Activated T-cell treated with anti-CD3 and anti-CD28 coated beads, Interleukin-2, amount 50 U/mL, for 24 hours (primary cell): ENCODE results near the gene AMMECR1.
"Not testable (repeated sequence)": the region's sequence is repeated elsewhere in the genome, so short reads cannot be mapped to it uniquely, and the experiment has no call there.

Experiments used
- DNase-seq: peaks from one replicate; pipeline ENCODE4 v3.0.0-alpha.2; 2020
- H3K27ac Mint-ChIP-seq: 2 replicates; pipeline ENCODE4 v1.8.0; 2020; ENCODE audit warnings: mild to moderate bottlenecking, mixed read lengths
- H3K27me3 Mint-ChIP-seq: 2 replicates; pipeline ENCODE4 v1.8.0; 2020; ENCODE audit warnings: mixed read lengths
- H3K36me3 Mint-ChIP-seq: 2 replicates; pipeline ENCODE4 v1.8.0; 2020; ENCODE audit warnings: low read depth, mixed read lengths
- H3K4me1 Mint-ChIP-seq: 2 replicates; pipeline ENCODE4 v1.8.0; 2020; ENCODE audit warnings: low read depth, mixed read lengths
- H3K4me3 Mint-ChIP-seq: 2 replicates; pipeline ENCODE4 v1.8.0; 2020; ENCODE audit warnings: mild to moderate bottlenecking, moderate library complexity, mixed read lengths
- H3K9me3 Mint-ChIP-seq: 2 replicates; pipeline ENCODE4 v1.8.0; 2020; ENCODE audit warnings: mixed read lengths

Gene AMMECR1

GRCh38 chrX:110170029-110170428 is 147.9 kb downstream of the AMMECR1 start:
- H3K36me3 Mint-ChIP-seq, result peaks cover 16% of the 10 kb centered on the region
- peaks cover 3% of the 10 kb centered on the region for H3K27me3 Mint-ChIP-seq
- no peak for DNase-seq
- H3K4me3 Mint-ChIP-seq, result no peak overlapping the region
- H3K9me3 Mint-ChIP-seq, result no peaks in the 10 kb centered on the region
- no peaks in the 10 kb centered on the region for H3K4me1 Mint-ChIP-seq
- H3K27ac Mint-ChIP-seq, result no peak overlapping the region

- H3K4me3 Mint-ChIP-seq, result no peak overlapping the region
These were observed 149.3 kb downstream of the AMMECR1 start for GRCh38 chrX:110168585-110168984.

GRCh38 chrX:110167952-110168451 is 149.9 kb downstream of the AMMECR1 start:
- peak; percentile 69 for DNase-seq
- Mint-ChIP-seq H3K4me1 (no peaks in the 10 kb centered on the region), H3K9me3 (no peaks in the 10 kb centered on the region), H3K36me3 (peaks cover 7% of the 10 kb centered on the region), H3K27ac (no peak overlapping the region), H3K27me3 (peaks cover 3% of the 10 kb centered on the region), H3K4me3 (no peak overlapping the region)

More at GRCh38 chrX:110168585-110168984, 149.3 kb downstream of the AMMECR1 start:
- DNase-seq, result no peak
- Mint-ChIP-seq H3K27ac (no peak overlapping the region), H3K36me3 (peaks cover 11% of the 10 kb centered on the region), H3K27me3 (peaks cover 3% of the 10 kb centered on the region), H3K9me3 (no peaks in the 10 kb centered on the region), H3K4me1 (no peaks in the 10 kb centered on the region)

GRCh38 chrX:110163488-110163887 is 154.4 kb downstream of the AMMECR1 start:
- no peaks in the 10 kb centered on the region for H3K36me3 Mint-ChIP-seq
- H3K27ac Mint-ChIP-seq, result no peak overlapping the region
- H3K4me3 Mint-ChIP-seq, result no peak overlapping the region
- no peak for DNase-seq
- H3K9me3 Mint-ChIP-seq, result no peaks in the 10 kb centered on the region
- H3K4me1 Mint-ChIP-seq, result peaks cover 7% of the 10 kb centered on the region
- peaks cover 4% of the 10 kb centered on the region for H3K27me3 Mint-ChIP-seq

- H3K4me1 Mint-ChIP-seq, result peaks cover 7% of the 10 kb centered on the region
- no peaks in the 10 kb centered on the region for H3K9me3 Mint-ChIP-seq
- peaks cover 4% of the 10 kb centered on the region for H3K27me3 Mint-ChIP-seq
- no peaks in the 10 kb centered on the region for H3K36me3 Mint-ChIP-seq
- no peak for DNase-seq
- H3K27ac Mint-ChIP-seq, result no peak overlapping the region
- H3K4me3 Mint-ChIP-seq, result no peak overlapping the region
These were observed 155.0 kb downstream of the AMMECR1 start for GRCh38 chrX:110162867-110163266.

GRCh38 chrX:110162131-110162530 is 155.8 kb downstream of the AMMECR1 start:
- no peaks in the 10 kb centered on the region for H3K9me3 Mint-ChIP-seq
- no peaks in the 10 kb centered on the region for H3K36me3 Mint-ChIP-seq
- H3K4me1 Mint-ChIP-seq, result peaks cover 7% of the 10 kb centered on the region
- H3K4me3 Mint-ChIP-seq, result no peak overlapping the region
- H3K27ac Mint-ChIP-seq, result no peak overlapping the region
- no peak for DNase-seq
- peaks cover 4% of the 10 kb centered on the region for H3K27me3 Mint-ChIP-seq

GRCh38 chrX:110161361-110161686 is 156.6 kb downstream of the AMMECR1 start:
- no peak for DNase-seq
- Mint-ChIP-seq H3K4me1 (peaks cover 7% of the 10 kb centered on the region), H3K36me3 (no peaks in the 10 kb centered on the region), H3K4me3 (no peak overlapping the region), H3K27me3 (peaks cover 4% of the 10 kb centered on the region), H3K9me3 (no peaks in the 10 kb centered on the region), H3K27ac (no peak overlapping the region)

- peaks cover 9% of the 10 kb centered on the region for H3K27me3 Mint-ChIP-seq
- DNase-seq, result no peak
These were observed 158.0 kb downstream of the AMMECR1 start for GRCh38 chrX:110159865-110160264.

GRCh38 chrX:110159235-110159634 is 158.7 kb downstream of the AMMECR1 start:
- no peak overlapping the region for H3K27ac Mint-ChIP-seq
- H3K27me3 Mint-ChIP-seq, result peaks cover 9% of the 10 kb centered on the region
- no peaks in the 10 kb centered on the region for H3K36me3 Mint-ChIP-seq
- DNase-seq, result no peak
- peaks cover 7% of the 10 kb centered on the region for H3K4me1 Mint-ChIP-seq
- H3K9me3 Mint-ChIP-seq, result no peaks in the 10 kb centered on the region
- H3K4me3 Mint-ChIP-seq, result no peak overlapping the region

More at GRCh38 chrX:110159865-110160264, 158.0 kb downstream of the AMMECR1 start:
- Mint-ChIP-seq H3K36me3 (no peaks in the 10 kb centered on the region), H3K9me3 (no peaks in the 10 kb centered on the region), H3K4me3 (no peak overlapping the region), H3K27ac (no peak overlapping the region), H3K4me1 (peaks cover 7% of the 10 kb centered on the region)

- H3K27ac Mint-ChIP-seq, result no peak overlapping the region
- no peak overlapping the region for H3K4me3 Mint-ChIP-seq
- peaks cover 7% of the 10 kb centered on the region for H3K4me1 Mint-ChIP-seq
- no peaks in the 10 kb centered on the region for H3K36me3 Mint-ChIP-seq
- H3K9me3 Mint-ChIP-seq, result no peaks in the 10 kb centered on the region
- DNase-seq, result no peak
- peaks cover 9% of the 10 kb centered on the region for H3K27me3 Mint-ChIP-seq
These were observed 160.4 kb downstream of the AMMECR1 start for GRCh38 chrX:110157444-110157843.

- no peak overlapping the region for H3K27ac Mint-ChIP-seq
- H3K4me1 Mint-ChIP-seq, result peaks cover 7% of the 10 kb centered on the region
- DNase-seq, result no peak
- H3K4me3 Mint-ChIP-seq, result no peak overlapping the region
- H3K9me3 Mint-ChIP-seq, result no peaks in the 10 kb centered on the region
- H3K27me3 Mint-ChIP-seq, result peaks cover 9% of the 10 kb centered on the region
- H3K36me3 Mint-ChIP-seq, result no peaks in the 10 kb centered on the region
These were observed 161.6 kb downstream of the AMMECR1 start for GRCh38 chrX:110156167-110156754.

GRCh38 chrX:110155759-110156158 is 162.1 kb downstream of the AMMECR1 start:
- H3K27me3 Mint-ChIP-seq, result peaks cover 9% of the 10 kb centered on the region
- no peak for DNase-seq
- no peaks in the 10 kb centered on the region for H3K9me3 Mint-ChIP-seq
- no peak overlapping the region for H3K4me3 Mint-ChIP-seq
- H3K27ac Mint-ChIP-seq, result no peak overlapping the region
- H3K4me1 Mint-ChIP-seq, result peaks cover 7% of the 10 kb centered on the region
- H3K36me3 Mint-ChIP-seq, result no peaks in the 10 kb centered on the region

GRCh38 chrX:110154328-110154727 is 163.6 kb downstream of the AMMECR1 start:
- not testable (repeated sequence) for H3K27ac Mint-ChIP-seq, DNase-seq, H3K27me3 Mint-ChIP-seq, H3K4me1 Mint-ChIP-seq, H3K36me3 Mint-ChIP-seq, H3K9me3 Mint-ChIP-seq, H3K4me3 Mint-ChIP-seq

GRCh38 chrX:110153896-110154295 is 164.0 kb downstream of the AMMECR1 start:
- H3K27ac Mint-ChIP-seq, result no peak overlapping the region
- no peaks in the 10 kb centered on the region for H3K9me3 Mint-ChIP-seq
- H3K4me1 Mint-ChIP-seq, result peaks cover under 1% of the 10 kb centered on the region
- no peaks in the 10 kb centered on the region for H3K36me3 Mint-ChIP-seq
- H3K27me3 Mint-ChIP-seq, result peaks cover 5% of the 10 kb centered on the region
- H3K4me3 Mint-ChIP-seq, result no peak overlapping the region
- no peak for DNase-seq

GRCh38 chrX:110153244-110153643 is 164.6 kb downstream of the AMMECR1 start:
- Mint-ChIP-seq H3K4me1 (no peaks in the 10 kb centered on the region), H3K4me3 (no peak overlapping the region), H3K27me3 (peaks cover 6% of the 10 kb centered on the region), H3K9me3 (no peaks in the 10 kb centered on the region), H3K36me3 (peaks cover 2% of the 10 kb centered on the region), H3K27ac (no peak overlapping the region)
- DNase-seq, result no peak

- Mint-ChIP-seq H3K27me3 (peaks cover 3% of the 10 kb centered on the region), H3K4me3 (no peak overlapping the region), H3K36me3 (peaks cover 2% of the 10 kb centered on the region), H3K9me3 (no peaks in the 10 kb centered on the region), H3K27ac (no peak overlapping the region), H3K4me1 (peaks cover 3% of the 10 kb centered on the region)
- peak; percentile 42 for DNase-seq
These were observed 171.4 kb downstream of the AMMECR1 start for GRCh38 chrX:110146521-110146920.
